SU-DHL-6 (cell line): Measurements from ENCODE around the gene DNER.
"Not testable (repeated sequence)": the region's sequence is repeated elsewhere in the genome, so short reads cannot be mapped to it uniquely, and the experiment has no call there.

Experiments
- H2AFZ ChIP-seq: fragments of 200-600 bp; sonication (generic); 2 replicates; pipeline ENCODE4 v1.6.1; 2014; ENCODE audit warnings: low read depth, mild to moderate bottlenecking, moderate library complexity, mixed read lengths, antibody characterized with exemption, low read length; ENCODE audit not compliant: severe bottlenecking
- H3F3A ChIP-seq: fragments of 200-600 bp; shearing (Covaris generic); 2 replicates; pipeline ENCODE4 v1.6.0; 2016; ENCODE audit warnings: antibody characterized with exemption, mild to moderate bottlenecking; ENCODE audit not compliant: insufficient read depth
- H3K27ac ChIP-seq: fragments of 200-600 bp; sonication (generic); 2 replicates; pipeline ENCODE4 v1.5.1; 2016; ENCODE audit warnings: low read depth, mild to moderate bottlenecking, low read length, moderate library complexity, mixed read lengths
- H3K27me3 ChIP-seq: fragments of 200-600 bp; sonication (generic), shearing (Covaris generic); 2 replicates; pipeline ENCODE4 v1.6.0; 2014; ENCODE audit warnings: mild to moderate bottlenecking, low read length
- H3K36me3 ChIP-seq: fragments of 200-600 bp; sonication (generic); 2 replicates; pipeline ENCODE4 v1.6.1; 2014; ENCODE audit warnings: mild to moderate bottlenecking, low read length, mixed read lengths
- H3K4me2 ChIP-seq: fragments of 300-600, 200-600 bp; shearing (Covaris generic), sonication (generic); 2 replicates; pipeline ENCODE4 v1.6.0; 2014; ENCODE audit warnings: low read length, low read depth, mild to moderate bottlenecking; ENCODE audit not compliant: poor library complexity, severe bottlenecking
- H3K4me3 ChIP-seq: fragments of 200-600 bp; sonication (generic); 2 replicates; pipeline ENCODE4 v1.5.1; 2014; ENCODE audit warnings: antibody characterized with exemption, low read length, mild to moderate bottlenecking, mixed read lengths; ENCODE audit not compliant: insufficient read depth, poor library complexity, severe bottlenecking
- H3K79me2 ChIP-seq: fragments of 200-600 bp; sonication (generic); 2 replicates; pipeline ENCODE4 v1.6.1; 2014; ENCODE audit warnings: mild to moderate bottlenecking, low read length, moderate library complexity; ENCODE audit not compliant: insufficient read depth
- H3K9ac ChIP-seq: fragments of 200-600 bp; sonication (generic); 2 replicates; pipeline ENCODE4 v1.7.0; 2014; ENCODE audit warnings: mild to moderate bottlenecking, low read length
- H3K9me2 ChIP-seq: fragments of 200-600 bp; sonication (generic); replicated peaks from 2 replicates; pipeline ENCODE4 v1.6.1; 2014; ENCODE audit warnings: low read length; ENCODE audit not compliant: insufficient read depth
- H3K9me3 ChIP-seq: fragments of 200-600 bp; sonication (generic); 2 replicates; pipeline ENCODE4 v1.6.1; 2014; ENCODE audit warnings: low read length, mixed read lengths; ENCODE audit not compliant: insufficient read depth
- H4K20me1 ChIP-seq: fragments of 200-600 bp; sonication (generic); 2 replicates; pipeline ENCODE4 v1.6.1; 2014; ENCODE audit warnings: low read depth, mild to moderate bottlenecking, antibody characterized with exemption, low read length, moderate library complexity, mixed read lengths
- EZH2phosphoT487 ChIP-seq: fragments of 200-600 bp; sonication (generic), shearing (Covaris generic); conservative IDR thresholded peaks from 2 replicates; pipeline ENCODE4 v1.6.1; 2018; ENCODE audit warnings: mild to moderate bottlenecking, antibody characterized with exemption, low read length, moderate library complexity, mixed read lengths
- TF ChIP-seq, protein P1 (sequence below): fragments of 200-600 bp; sonication (generic); IDR thresholded peaks from one replicate; pipeline ENCODE4 v1.5.1; 2017; ENCODE audit warnings: antibody characterized with exemption, mild to moderate bottlenecking, low read length, moderate library complexity; ENCODE audit not compliant: insufficient read depth, poor library complexity, severe bottlenecking

Gene DNER, protein sequence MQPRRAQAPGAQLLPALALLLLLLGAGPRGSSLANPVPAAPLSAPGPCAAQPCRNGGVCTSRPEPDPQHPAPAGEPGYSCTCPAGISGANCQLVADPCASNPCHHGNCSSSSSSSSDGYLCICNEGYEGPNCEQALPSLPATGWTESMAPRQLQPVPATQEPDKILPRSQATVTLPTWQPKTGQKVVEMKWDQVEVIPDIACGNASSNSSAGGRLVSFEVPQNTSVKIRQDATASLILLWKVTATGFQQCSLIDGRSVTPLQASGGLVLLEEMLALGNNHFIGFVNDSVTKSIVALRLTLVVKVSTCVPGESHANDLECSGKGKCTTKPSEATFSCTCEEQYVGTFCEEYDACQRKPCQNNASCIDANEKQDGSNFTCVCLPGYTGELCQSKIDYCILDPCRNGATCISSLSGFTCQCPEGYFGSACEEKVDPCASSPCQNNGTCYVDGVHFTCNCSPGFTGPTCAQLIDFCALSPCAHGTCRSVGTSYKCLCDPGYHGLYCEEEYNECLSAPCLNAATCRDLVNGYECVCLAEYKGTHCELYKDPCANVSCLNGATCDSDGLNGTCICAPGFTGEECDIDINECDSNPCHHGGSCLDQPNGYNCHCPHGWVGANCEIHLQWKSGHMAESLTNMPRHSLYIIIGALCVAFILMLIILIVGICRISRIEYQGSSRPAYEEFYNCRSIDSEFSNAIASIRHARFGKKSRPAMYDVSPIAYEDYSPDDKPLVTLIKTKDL

DNA sequence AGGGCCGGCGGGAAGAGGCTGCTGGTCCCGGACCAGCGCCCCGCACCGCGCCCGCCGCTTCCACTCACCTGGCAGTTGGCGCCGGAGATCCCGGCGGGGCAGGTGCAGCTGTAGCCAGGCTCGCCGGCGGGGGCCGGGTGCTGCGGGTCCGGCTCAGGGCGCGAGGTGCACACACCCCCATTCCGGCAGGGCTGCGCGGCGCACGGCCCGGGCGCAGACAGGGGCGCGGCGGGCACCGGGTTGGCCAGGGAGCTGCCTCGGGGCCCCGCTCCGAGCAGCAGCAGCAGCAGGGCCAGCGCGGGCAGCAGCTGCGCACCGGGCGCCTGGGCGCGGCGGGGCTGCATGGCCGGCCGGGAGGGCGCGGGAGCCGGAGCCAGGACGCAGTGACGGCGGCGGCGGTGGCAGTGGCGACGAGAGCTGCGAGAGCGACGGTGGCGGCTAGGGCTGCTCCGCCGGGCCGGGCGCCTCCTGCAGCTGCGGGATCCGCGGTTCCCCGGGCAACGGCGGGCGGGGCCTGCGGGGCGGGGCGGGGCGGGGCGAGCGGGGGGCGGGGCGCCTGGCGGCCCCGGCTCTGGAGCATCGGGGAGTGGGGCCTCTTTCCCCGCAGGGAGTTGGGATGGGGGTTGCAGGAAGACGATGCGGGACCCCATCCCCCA lies at the start of gene DNER:
TSS of gene DNER (minus strand) at position 476 of the 656 bp plus-strand sequence. CDS start at position 344, 132 bp downstream.
- H3K9ac ChIP-seq, result no peak within 1 kb of the TSS
- H2AFZ ChIP-seq, result no peak within 1 kb of the TSS
- no peaks in the 10 kb centered on the region for H3K9me3 ChIP-seq
- H3K27ac ChIP-seq, result no peak within 1 kb of the TSS
- no peak within 1 kb of the TSS for H3K4me3 ChIP-seq
- H3K4me2 ChIP-seq, result peak within 1 kb of the TSS; percentile 37
- H3K79me2 ChIP-seq, result no peaks in the 10 kb centered on the region
- no peaks in the 10 kb centered on the region for H3K9me2 ChIP-seq
- no peaks in the 10 kb centered on the region for H3K27me3 ChIP-seq
- H4K20me1 ChIP-seq, result no peaks in the 10 kb centered on the region
- TF ChIP-seq, protein P1, sequence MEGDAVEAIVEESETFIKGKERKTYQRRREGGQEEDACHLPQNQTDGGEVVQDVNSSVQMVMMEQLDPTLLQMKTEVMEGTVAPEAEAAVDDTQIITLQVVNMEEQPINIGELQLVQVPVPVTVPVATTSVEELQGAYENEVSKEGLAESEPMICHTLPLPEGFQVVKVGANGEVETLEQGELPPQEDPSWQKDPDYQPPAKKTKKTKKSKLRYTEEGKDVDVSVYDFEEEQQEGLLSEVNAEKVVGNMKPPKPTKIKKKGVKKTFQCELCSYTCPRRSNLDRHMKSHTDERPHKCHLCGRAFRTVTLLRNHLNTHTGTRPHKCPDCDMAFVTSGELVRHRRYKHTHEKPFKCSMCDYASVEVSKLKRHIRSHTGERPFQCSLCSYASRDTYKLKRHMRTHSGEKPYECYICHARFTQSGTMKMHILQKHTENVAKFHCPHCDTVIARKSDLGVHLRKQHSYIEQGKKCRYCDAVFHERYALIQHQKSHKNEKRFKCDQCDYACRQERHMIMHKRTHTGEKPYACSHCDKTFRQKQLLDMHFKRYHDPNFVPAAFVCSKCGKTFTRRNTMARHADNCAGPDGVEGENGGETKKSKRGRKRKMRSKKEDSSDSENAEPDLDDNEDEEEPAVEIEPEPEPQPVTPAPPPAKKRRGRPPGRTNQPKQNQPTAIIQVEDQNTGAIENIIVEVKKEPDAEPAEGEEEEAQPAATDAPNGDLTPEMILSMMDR, result no peak
- no peak for TF ChIP-seq EZH2phosphoT487
- no peaks in the 10 kb centered on the region for H3K36me3 ChIP-seq
- H3F3A ChIP-seq, result no peaks in the 10 kb centered on the region

GRCh38 chr2:229761663-229762062 lies 47.3 kb upstream of the DNER start:
- no peak overlapping the region for H2AFZ ChIP-seq

GRCh38 chr2:229757462-229757861 lies 43.1 kb upstream of the DNER start:
- not testable (repeated sequence) for H4K20me1 ChIP-seq, H3K4me2 ChIP-seq, H2AFZ ChIP-seq, H3K9ac ChIP-seq, H3K27ac ChIP-seq, H3K4me3 ChIP-seq, H3K79me2 ChIP-seq, H3K27me3 ChIP-seq, H3F3A ChIP-seq, H3K9me3 ChIP-seq, H3K9me2 ChIP-seq, H3K36me3 ChIP-seq

More at GRCh38 chr2:229761663-229762062, 47.3 kb upstream of the DNER start:
- H3K27me3 ChIP-seq, result no peaks in the 10 kb centered on the region
- no peaks in the 10 kb centered on the region for H3F3A ChIP-seq
- no peaks in the 10 kb centered on the region for H3K9me3 ChIP-seq
- no peak overlapping the region for H3K4me2 ChIP-seq
- no peaks in the 10 kb centered on the region for H3K9me2 ChIP-seq
- no peaks in the 10 kb centered on the region for H3K79me2 ChIP-seq
- H4K20me1 ChIP-seq, result no peaks in the 10 kb centered on the region
- H3K4me3 ChIP-seq, result no peak overlapping the region
- H3K9ac ChIP-seq, result no peak overlapping the region
- peaks cover 21% of the 10 kb centered on the region; the same call in 1 of the 2 replicates for H3K36me3 ChIP-seq
- TF ChIP-seq, protein P1, result no peak
- TF ChIP-seq EZH2phosphoT487, result no peak
- H3K27ac ChIP-seq, result no peak overlapping the region
